Left ventricle myocardium inferior (tissue), 1 donor: Measurements from ENCODE around the gene PUM1. TPM values are rescaled to one million over a fixed set of nuclear protein-coding genes. Genes with fewer than 3 reads are reported as not detected.
"Not testable (repeated sequence)": the region's sequence is repeated elsewhere in the genome, so short reads cannot be mapped to it uniquely, and the experiment has no call there.

Source experiments
- DNase-seq: peaks from one replicate; pipeline ENCODE4 v3.0.0-alpha.2; 2020
- H3K27ac ChIP-seq: fragments of 200-600 bp; replicated peaks from 2 replicates; pipeline ENCODE4 v1.8.0; 2021
- H3K27me3 ChIP-seq: fragments of 200-600 bp; 2 replicates; pipeline ENCODE4 v1.8.0; 2021; ENCODE audit warnings: low read depth
- H3K36me3 ChIP-seq: fragments of 200-600 bp; 2 replicates; pipeline ENCODE4 v1.8.0; 2021
- H3K4me1 ChIP-seq: fragments of 200-600 bp; 2 replicates; pipeline ENCODE4 v1.8.0; 2021
- H3K4me3 ChIP-seq: fragments of 200-600 bp; 2 replicates; pipeline ENCODE4 v1.8.0; 2021; ENCODE audit warnings: mild to moderate bottlenecking, moderate library complexity
- H3K9me3 ChIP-seq: fragments of 200-600 bp; replicated peaks from 2 replicates; pipeline ENCODE4 v1.8.0; 2021
- intact Hi-C: fragments of 100-400 bp; cut with micrococcal nuclease; formaldehyde crosslinking; loops from one replicate; pipeline ENCODE4 v1.11.0; 2022
- total RNA-seq: library from RNA; stranded (reverse); fragmentation: NEBNext Ultra II Directional; extraction: Animal tissue kit (Norgen Biotek cat#: 25700); gene quantifications from one replicate; pipeline ENCODE4 v1.2.1, GENCODE V29; 2021
- TF ChIP-seq, protein P1 (sequence below): fragments of 200-600 bp; IDR thresholded peaks from 2 replicates; pipeline ENCODE4 v1.8.0; 2021; ENCODE audit warnings: antibody characterized with exemption, mild to moderate bottlenecking, borderline replicate concordance
- donor health status: DM: no; HTN: yes; CAD: no; lungs with severe emphysema.

The PUM1 gene
- total RNA-seq, 1 donor from 2014 or later = 80.1 TPM

DNA sequence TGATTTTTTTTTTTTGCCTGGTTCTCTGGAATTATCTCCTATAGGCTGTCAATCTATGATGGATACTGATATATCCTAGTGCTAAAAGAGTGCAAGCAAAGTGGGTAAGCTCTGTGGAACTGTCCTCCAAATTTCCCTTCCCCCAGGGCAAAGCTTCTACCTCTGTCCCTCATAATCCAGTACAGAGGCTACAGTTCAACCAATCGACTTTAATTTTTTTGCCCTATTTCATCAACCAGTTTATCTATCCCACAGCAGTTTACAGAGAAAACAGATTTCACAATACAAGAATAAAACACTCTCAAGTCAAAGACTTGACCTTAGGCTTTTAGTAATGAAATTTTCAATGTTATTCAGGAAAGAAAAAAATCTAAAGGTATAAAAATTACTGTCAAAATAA lies 13.9 kb downstream of the PUM1 start:
- TF ChIP-seq, protein P1, sequence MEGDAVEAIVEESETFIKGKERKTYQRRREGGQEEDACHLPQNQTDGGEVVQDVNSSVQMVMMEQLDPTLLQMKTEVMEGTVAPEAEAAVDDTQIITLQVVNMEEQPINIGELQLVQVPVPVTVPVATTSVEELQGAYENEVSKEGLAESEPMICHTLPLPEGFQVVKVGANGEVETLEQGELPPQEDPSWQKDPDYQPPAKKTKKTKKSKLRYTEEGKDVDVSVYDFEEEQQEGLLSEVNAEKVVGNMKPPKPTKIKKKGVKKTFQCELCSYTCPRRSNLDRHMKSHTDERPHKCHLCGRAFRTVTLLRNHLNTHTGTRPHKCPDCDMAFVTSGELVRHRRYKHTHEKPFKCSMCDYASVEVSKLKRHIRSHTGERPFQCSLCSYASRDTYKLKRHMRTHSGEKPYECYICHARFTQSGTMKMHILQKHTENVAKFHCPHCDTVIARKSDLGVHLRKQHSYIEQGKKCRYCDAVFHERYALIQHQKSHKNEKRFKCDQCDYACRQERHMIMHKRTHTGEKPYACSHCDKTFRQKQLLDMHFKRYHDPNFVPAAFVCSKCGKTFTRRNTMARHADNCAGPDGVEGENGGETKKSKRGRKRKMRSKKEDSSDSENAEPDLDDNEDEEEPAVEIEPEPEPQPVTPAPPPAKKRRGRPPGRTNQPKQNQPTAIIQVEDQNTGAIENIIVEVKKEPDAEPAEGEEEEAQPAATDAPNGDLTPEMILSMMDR = no peak
- Histone ChIP-seq H3K36me3 (peaks cover 10% of the 10 kb centered on the region), H3K27ac (no peak overlapping the region), H3K4me1 (peaks cover 86% of the 10 kb centered on the region), H3K9me3 (no peaks in the 10 kb centered on the region), H3K4me3 (no peak overlapping the region), H3K27me3 (no peaks in the 10 kb centered on the region)
- intact Hi-C loops = no loop called here
- DNase-seq = no peak

- intact Hi-C loops, H3K4me3 ChIP-seq, H3K27ac ChIP-seq, DNase-seq, H3K9me3 ChIP-seq, H3K36me3 ChIP-seq, H3K27me3 ChIP-seq: not testable (repeated sequence)
- peaks cover 52% of the 10 kb centered on the region for H3K4me1 ChIP-seq
Measured at GRCh38 chr1:31047507-31047906, 18.0 kb downstream of the PUM1 start.

GRCh38 chr1:31043631-31044030 lies 21.9 kb downstream of the PUM1 start:
- no peak overlapping the region for H3K27ac ChIP-seq
- peaks cover 4% of the 10 kb centered on the region for H3K36me3 ChIP-seq
- H3K4me1 ChIP-seq = peaks cover 61% of the 10 kb centered on the region
- DNase-seq = no peak
- intact Hi-C loops = no loop called here
- no peaks in the 10 kb centered on the region for H3K27me3 ChIP-seq
- no peak overlapping the region for H3K4me3 ChIP-seq
- H3K9me3 ChIP-seq = no peaks in the 10 kb centered on the region
- TF ChIP-seq, protein P1 = no peak

GRCh38 chr1:31042656-31043055 lies 22.9 kb downstream of the PUM1 start:
- H3K27me3 ChIP-seq = no peaks in the 10 kb centered on the region
- intact Hi-C loops = no loop called here
- no peak overlapping the region for H3K27ac ChIP-seq
- H3K4me3 ChIP-seq = no peak overlapping the region
- H3K9me3 ChIP-seq = no peaks in the 10 kb centered on the region
- no peak for DNase-seq
- TF ChIP-seq, protein P1 = no peak
- peaks cover 4% of the 10 kb centered on the region for H3K36me3 ChIP-seq
- peaks cover 59% of the 10 kb centered on the region for H3K4me1 ChIP-seq

DNA sequence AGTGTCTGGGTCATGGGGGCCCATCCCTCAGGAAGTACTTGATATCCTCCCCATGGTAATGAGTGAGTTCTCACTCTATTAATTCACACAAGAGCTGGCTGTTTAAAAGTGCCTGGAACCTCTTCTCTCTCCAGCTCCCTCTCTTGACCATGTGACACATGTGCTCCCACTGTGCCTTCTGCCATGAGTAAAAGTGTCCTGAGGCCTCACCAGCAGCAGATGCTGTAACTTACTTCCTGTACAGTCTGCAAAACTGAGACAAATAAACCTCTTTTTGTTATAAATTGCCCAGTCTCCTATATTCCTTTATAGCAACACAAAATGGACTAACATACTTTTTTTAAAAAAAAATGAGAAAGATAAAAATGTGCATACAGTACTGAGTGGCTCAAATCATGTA lies 24.0 kb downstream of the PUM1 start:
- DNase-seq = no peak
- intact Hi-C loops = no loop called here
- Histone ChIP-seq H3K9me3 (no peaks in the 10 kb centered on the region), H3K27me3 (no peaks in the 10 kb centered on the region), H3K27ac (no peak overlapping the region), H3K36me3 (peaks cover 4% of the 10 kb centered on the region), H3K4me3 (no peak overlapping the region), H3K4me1 (peaks cover 59% of the 10 kb centered on the region)
- TF ChIP-seq, protein P1 = no peak

GRCh38 chr1:31040038-31040437 lies 25.5 kb downstream of the PUM1 start:
- no peak for DNase-seq
- Histone ChIP-seq H3K36me3 (peaks cover 4% of the 10 kb centered on the region), H3K27me3 (no peaks in the 10 kb centered on the region), H3K4me3 (no peak overlapping the region), H3K27ac (no peak overlapping the region), H3K4me1 (peaks cover 70% of the 10 kb centered on the region), H3K9me3 (no peaks in the 10 kb centered on the region)
- TF ChIP-seq, protein P1 = no peak
- intact Hi-C loops = no loop called here

DNA sequence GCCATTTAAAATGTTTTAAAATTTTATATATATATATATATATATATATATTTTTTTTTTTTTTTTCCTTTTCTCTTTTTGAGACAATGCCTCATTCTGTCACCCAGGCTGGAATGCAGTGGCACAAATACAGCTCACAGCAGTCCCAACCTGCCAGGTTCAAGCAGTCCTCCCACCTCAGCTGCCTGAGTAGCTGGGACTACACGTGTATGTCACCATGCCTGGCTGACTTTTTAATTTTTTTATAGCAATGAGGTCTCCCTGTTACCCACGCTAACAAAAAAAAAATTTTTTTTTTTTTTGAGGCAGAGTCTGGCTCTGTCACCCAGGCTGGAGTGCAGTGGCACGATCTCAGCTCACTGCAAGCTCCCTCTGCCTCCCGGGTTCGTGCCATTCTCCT lies 26.6 kb downstream of the PUM1 start:
- intact Hi-C loops, H3K27ac ChIP-seq: not testable (repeated sequence)
- peaks cover 81% of the 10 kb centered on the region for H3K4me1 ChIP-seq

More for the DNA sequence above, 26.6 kb downstream of the PUM1 start:
- not testable (repeated sequence) for H3K4me3 ChIP-seq, DNase-seq, H3K36me3 ChIP-seq, H3K9me3 ChIP-seq, H3K27me3 ChIP-seq
